TTC549 (cell line): Measurements from ENCODE around the gene PLCH1.

Experiments
- FAIRE-seq: peaks from 2 replicates; lab custom pipeline; 2012; peaks lifted over from hg19 to GRCh38; lab: Jason Lieb, UNC

The PLCH1 gene

GRCh38 chr3:155457591-155457990 lies 287.3 kb downstream of the PLCH1 start:
- FAIRE-seq: no peak

GRCh38 chr3:155455765-155456164 lies 289.1 kb downstream of the PLCH1 start:
- no peak for FAIRE-seq

DNA sequence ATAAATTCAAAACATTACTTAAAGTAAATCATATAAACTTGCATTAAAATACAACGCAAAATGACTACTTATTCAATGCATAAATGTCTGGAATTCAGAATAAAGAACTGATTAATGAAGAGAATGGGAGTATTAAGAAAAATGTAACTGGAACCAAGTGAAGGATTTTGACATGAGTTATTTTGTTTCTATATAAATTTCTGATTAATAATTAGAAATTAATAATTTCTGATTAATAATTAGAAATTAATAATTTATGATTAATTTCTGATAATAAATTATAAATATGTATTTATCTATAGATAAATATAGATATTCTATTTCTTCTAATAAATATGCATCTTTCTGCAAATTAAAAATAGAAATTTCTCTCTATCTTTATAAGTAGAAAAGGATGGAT lies 291.4 kb downstream of the PLCH1 start:
- FAIRE-seq: peak; percentile 71

DNA sequence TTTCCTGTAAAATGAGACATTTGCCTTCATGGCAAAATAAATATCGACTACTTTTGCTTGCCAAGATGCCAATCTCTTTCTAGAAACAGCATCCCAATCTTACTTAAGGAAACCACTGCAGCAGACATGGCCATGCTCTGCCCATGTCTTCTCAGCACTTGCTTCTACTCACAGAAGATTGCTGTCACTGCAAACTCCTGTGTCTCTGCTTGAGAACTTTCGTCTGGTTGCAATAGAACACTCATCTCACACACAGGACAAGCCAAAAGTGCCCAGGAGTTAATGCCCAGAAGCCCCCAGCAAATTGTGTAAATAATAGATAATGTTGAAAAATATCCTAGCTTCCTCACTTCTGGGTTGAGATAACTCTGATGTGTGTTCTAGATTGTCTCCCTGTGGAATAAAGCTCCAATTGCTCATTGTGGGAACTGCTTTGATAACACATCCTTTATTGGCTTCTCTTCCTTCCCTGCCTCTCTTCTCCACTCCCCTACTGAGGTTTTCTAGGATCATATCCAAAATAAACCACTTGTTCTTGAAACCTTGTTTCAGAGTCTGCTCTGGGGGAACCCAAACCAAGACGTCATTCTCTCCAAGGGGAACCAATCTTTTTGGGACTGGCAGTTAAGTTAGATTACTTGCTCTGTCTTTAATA lies 295.1 kb downstream of the PLCH1 start:
- FAIRE-seq: no peak

DNA sequence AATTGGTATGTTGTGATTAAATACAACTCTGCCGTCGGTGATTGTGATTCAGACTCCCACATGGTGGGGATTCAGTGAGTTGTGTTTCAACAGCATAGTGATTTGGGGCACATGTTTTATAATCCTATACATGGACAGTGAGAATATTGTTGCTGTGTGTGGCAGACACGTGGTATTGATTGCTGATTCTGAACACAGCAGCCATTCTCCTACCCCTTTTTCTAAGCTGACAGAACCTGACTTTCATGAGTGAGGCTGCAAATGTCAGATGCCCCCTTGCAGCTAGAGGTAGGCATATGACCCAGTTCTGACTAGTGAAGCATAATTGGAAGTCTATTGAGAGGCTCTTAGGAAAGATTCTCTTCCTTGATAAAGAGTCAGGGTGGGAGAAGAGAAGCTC lies 296.3 kb downstream of the PLCH1 start:
- FAIRE-seq: no peak

- no peak for FAIRE-seq
Observed at GRCh38 chr3:155446366-155446765, 298.5 kb downstream of the PLCH1 start.

- no peak for FAIRE-seq
Observed at GRCh38 chr3:155444771-155445170, 300.1 kb downstream of the PLCH1 start.

DNA sequence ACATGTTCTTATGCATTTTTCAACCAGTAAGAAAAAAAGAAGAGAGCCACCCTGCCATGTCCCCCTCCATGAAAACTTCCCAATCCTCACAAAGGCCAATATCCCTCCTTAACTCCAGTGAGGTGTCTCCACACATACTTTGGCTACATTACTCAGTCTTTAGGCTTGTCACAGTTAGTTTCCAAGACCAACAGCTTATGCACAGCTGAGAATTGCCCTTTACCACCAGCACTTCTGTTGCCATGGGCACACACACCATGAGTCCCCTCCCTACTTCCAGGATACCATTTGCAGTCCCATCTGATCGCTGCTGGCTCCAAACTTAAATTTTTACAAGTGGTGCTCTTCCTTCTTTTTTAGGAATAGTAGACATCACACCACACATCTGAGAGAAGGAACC lies 301.1 kb downstream of the PLCH1 start:
- FAIRE-seq: no peak

GRCh38 chr3:155442072-155442471 lies 302.8 kb downstream of the PLCH1 start:
- no peak for FAIRE-seq

DNA sequence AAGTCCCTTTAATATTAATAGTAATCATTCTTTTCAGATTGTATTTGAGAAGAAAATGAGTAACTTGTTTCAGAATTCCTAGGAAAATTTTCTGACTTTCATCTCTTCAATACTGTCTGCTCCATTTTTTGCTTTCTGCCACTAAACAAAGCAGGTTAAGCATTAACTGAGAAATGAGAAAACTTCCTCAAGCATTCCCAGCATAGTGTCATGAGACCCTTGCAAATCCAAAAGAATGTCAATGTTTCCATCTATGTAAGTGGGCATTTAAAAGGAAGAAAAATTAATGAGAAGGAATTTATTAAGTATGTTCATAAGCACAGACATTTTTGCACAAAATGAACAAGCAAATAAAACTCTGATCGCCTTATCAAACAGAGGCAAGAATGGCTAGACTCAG lies 303.4 kb downstream of the PLCH1 start:
- no peak for FAIRE-seq

GRCh38 chr3:155441026-155441425 lies 303.8 kb downstream of the PLCH1 start:
- no peak for FAIRE-seq

- FAIRE-seq: no peak
Observed at GRCh38 chr3:155435821-155436220, 309.1 kb downstream of the PLCH1 start.

- FAIRE-seq: no peak
Observed at GRCh38 chr3:155431856-155432570, 312.9 kb downstream of the PLCH1 start.

DNA sequence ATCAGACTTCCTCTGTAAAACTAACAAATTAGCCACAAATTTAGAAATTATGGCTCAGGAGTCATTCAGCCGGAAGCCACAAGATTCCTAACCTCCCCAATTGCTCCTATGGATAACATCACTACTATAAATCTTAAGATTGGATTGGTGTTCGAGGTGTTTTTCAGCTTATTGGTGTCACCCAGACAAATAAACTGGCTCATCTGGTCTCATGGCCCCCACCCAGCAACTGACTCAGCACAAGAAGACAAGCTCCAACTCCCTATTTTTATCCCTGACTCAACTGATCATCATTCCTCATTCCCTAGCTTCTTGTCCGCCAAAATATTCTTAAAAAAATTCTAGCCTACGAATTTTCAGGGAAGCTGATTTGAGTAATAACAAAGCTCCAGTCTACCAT lies 316.3 kb downstream of the PLCH1 start:
- no peak for FAIRE-seq

DNA sequence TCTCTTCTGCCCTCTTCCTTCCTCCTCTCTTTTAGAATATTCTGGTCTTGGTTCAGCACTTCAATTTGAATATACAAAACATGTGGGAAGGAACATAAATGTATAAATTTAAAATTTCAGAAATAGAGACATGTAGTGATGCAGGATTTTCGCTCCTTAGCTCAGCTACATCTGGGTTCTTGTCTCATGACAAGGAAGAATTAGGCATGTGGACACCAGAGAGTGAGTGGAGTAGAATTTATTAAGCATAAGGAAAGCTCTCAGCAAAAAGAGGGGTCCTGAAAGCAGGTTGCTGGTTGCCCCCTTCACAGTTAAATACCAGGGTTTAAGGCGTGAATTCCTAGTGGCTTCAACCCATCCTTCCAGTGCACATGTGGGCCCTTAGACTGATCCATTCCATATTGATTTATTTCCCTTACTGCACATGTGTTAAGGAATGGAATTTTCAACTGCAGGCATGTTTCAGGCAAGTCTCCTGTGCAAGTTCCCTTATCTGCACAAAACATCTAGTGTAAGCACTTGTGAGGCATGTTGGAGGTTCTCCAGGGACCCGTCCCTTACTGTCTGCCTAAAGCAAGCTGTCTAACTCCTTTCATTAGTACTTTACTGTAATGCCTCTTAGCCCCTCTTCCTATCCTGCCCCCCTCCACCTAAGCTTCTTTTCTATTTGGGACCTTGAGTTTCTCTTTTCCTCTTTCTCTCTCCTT lies 318.2 kb downstream of the PLCH1 start:
- no peak for FAIRE-seq

DNA sequence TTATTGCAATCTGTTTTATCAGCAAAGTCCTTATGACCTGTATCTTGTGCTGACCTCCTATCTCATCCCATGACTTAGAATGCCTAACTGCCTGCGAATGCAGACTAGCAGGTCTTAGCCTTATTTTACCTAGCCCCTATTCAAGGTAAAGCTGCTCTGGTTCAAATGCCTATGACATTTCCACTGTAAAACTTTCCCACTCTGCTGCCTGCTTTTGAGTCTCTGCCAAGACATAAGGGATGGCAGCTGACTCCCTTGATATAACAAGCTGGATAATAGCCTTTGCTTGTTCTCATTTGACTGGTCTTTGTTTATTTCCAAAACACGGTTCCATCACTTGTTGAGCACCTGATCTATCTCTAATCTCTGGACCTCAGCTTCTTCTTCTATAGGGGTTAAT lies 319.5 kb downstream of the PLCH1 start:
- FAIRE-seq: no peak

- no peak for FAIRE-seq
Observed at GRCh38 chr3:155424323-155424710, 320.6 kb downstream of the PLCH1 start.

GRCh38 chr3:155423526-155424322 lies 321.1 kb downstream of the PLCH1 start:
- no peak for FAIRE-seq

- FAIRE-seq: no peak
Observed at GRCh38 chr3:155420881-155421486, 323.9 kb downstream of the PLCH1 start.

DNA sequence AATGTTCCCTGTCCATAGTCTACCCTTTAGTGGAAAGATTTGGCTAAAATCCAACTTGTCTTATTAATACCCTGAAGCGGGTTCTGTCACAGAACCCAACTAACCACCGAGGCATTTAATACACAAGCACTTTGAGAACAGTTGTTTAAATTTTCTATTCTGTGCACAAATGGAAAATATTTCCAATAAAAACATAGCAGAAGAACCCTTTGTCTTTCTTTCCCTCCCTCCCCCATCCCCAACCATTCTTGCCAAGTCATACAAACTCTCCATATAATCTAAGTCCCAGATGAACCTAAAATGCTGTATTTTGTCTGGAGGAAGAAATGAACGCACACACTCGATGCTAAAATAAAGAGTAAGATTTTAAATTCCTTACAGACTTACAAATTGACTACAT lies 324.5 kb downstream of the PLCH1 start:
- no peak for FAIRE-seq

DNA sequence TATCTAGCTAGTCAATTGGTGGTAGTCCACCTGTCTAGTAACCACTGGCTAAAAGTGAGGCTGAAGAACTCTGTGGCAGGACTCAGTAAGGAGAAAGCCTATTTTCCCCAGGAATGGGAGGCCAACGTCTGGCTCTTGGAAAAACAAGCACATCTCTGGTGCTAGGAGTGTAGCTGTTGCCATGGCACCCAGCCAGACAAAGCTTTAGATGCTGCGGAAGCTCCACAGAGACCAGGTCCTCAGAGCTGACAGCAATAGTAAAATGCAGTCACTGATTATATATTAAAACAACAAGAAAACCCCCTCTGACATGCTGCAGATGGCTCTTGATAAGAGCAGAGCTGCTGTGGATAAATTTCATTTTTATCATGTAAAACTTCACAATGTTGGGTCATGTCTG lies 326.5 kb downstream of the PLCH1 start:
- no peak for FAIRE-seq

GRCh38 chr3:155417119-155417517 lies 327.8 kb downstream of the PLCH1 start:
- FAIRE-seq: no peak
